ENCODE results near the gene CCSER1.
"Not testable (repeated sequence)": the region's sequence is repeated elsewhere in the genome, so short reads cannot be mapped to it uniquely, and the experiment has no call there.

The CCSER1 gene

DNA sequence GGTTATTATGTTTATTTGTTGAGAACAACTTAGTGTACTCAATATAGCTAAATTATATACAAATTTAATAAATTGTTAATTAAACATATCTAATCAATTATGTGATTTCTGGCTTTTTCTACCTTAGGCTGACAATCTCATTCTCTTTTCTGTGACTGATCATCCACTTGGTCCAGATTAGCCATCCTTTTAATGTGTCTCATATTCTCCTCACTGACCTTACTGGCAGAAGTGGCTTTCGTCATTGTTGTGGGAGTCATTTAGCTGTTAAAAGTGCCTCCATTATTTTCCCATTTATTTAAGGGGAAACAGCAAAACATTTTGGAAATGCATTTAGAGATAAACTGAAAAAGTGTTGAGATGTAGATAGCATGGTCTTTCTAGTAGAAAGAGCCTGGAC is 172.2 kb downstream of the CCSER1 start:
- no peak for DNase-seq (ENCODE audit: low read depth in 2 of 2)

GRCh38 chr4:90306810-90307209 is 179.6 kb downstream of the CCSER1 start:
- no peak for DNase-seq (ENCODE audit: low read depth in 2 of 2)

- DNase-seq (ENCODE audit: low read depth in 2 of 2) = not testable (repeated sequence)
Measured at GRCh38 chr4:90317140-90317539, 189.9 kb downstream of the CCSER1 start.

- DNase-seq (ENCODE audit: low read depth in 2 of 2) = no peak
Measured at GRCh38 chr4:90317785-90318184, 190.6 kb downstream of the CCSER1 start.

GRCh38 chr4:90318193-90318592 is 191.0 kb downstream of the CCSER1 start:
- no peak for DNase-seq (ENCODE audit: low read depth in 2 of 2)

DNA sequence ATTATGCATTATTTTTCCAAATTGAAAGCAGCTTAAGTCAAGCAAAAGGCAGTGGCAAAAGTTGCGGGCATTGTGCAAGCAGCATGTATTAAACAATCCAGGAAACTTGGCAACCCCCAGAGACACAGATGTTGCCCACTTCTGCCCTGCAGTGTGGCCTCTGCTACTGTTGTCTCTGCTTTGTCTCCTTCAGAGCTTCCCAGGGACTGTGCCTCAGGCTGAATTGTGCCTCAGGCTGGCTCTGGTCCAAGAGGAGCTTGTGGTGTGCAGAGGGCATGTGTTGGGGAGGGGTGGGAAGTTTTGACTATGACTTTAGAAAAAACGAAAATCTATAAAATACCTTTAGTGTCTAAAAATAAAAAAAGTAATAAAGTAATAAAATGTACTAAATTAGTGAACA is 201.4 kb downstream of the CCSER1 start:
- no peak for DNase-seq (ENCODE audit: low read depth in 2 of 2)

DNA sequence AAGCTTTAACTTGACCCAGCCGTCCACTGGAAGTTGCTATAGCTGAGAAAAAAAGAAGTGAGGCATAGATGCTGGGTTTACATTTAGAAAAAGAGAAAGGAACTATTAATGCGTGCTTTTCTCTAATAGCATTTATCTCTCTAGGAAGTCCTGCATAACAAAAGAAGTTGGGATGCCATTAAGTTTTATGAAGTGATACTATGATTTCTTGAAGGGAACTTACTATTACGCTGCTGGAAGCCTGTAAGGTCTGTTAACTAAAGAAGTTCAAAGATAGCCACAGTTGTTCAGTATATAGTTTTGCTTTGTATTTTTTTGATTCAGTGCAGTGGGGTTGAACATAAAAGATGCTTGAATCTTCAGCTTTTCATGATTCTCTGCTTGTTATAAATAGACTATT is 203.4 kb downstream of the CCSER1 start:
- no peak for DNase-seq (ENCODE audit: low read depth in 2 of 2)

DNA sequence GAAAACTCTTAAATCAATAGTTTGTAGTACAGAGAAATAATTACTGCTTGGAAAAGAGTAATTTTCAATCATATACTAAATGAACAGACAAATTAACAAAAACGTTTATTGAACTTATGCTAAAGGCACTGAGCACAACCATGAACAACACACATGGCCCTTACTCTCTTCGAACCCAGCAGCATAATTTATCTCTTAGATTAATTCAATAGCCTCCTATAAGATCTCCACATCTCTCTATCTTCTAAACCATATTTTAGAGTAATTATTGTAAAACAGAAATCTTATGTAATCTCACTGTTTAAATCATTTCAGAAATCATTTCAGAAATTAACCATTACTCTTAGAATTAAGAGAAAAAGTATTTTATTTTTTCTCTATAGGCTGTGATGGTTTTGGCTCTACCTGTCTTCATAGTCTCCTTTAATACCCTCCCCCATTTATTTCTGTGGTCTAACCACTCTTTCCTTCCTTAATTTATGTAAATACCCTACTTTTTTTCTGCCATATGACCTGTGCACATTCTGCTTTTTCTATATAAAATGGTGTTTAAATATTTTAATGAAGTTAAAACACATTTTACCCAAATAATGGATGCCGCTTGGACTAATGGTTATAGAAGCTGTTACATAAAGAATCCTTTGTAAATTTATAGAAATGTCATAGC is 218.5 kb downstream of the CCSER1 start:
- no peak for DNase-seq (ENCODE audit: low read depth in 2 of 2)

DNA sequence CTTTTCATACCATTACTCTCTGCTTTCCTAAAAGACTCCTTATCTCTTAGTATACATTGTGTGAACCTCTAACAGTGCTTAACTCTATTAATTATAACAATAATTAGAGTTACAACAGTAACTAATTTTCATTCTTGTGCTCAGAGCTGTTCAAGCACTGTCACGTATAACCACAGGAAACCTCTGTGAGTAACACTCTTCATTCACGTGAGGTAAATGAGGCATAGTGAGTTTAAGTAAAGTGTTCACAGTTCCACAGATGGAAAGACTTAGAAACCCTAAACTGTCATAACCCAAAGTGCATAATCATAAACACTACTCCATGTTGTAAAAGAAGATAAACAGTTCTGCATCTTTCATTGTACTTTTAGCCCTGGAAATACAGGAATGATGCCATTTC is 222.4 kb downstream of the CCSER1 start:
- no peak for DNase-seq (ENCODE audit: low read depth in 2 of 2)

DNA sequence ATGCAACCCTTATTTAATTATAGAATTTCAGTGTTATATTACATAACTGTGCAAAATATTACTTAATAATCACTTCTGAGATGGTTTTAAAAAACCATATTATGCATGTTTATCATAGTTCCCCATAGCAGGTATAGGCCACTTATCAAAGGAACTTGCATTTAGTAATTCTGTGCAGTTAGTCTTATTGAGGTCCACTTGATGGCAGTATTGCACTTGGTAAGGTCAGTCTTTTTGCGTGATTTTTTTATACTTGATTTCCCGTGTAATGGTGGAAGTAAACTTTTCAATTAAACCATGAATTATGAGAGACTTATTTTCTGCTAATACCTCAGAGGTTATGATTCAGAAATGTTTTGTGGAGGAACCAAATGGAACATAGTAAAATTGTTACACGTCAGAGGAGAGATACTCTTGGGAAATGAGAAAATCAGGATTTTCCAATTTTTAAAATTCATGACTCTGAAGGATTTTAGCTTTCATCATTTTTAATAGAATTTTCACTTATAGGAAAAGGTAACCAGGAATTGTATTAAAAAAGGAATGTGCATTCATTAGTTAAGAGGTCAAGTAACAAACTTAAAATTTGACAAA is 230.0 kb downstream of the CCSER1 start:
- no peak for DNase-seq (ENCODE audit: low read depth in 2 of 2)

DNA sequence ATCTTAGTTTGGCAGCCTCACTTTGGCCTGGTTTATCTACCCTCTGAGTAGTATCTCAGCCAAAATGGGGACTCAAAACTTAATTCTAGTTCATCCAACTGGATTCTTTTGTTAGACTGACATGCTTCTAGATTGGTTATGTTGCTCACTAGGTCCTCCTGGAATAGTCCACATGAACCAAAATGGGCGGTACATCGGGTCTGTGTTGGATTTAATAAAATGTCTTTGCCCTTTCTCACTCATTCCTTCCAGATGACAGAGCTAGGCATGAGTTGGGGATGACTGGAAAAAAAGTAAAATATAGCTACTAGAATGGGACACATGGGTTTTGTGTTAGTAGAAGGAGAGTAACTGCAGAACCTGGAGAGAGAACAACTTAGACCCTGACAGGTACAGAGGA is 247.9 kb downstream of the CCSER1 start:
- no peak for DNase-seq (ENCODE audit: low read depth in 2 of 2)

DNA sequence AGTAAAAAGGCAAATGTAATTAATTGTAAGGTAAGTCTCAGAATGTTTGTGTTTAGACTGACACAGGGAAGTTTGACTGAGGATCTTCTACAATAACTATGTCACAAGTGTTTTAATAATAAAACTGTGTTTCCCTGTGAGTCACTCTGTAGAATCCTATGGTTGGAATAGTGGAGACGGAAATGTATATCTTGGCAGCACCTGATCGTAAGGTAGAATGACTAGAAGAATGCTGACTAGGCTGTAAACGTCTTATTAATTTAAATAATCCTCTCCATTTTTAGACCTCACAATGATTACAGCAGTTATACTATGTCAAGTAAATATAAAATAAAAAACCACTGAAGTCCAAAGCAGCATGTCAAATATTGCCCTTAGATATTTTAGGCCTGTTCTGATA is 266.0 kb downstream of the CCSER1 start:
- DNase-seq (ENCODE audit: low read depth in 2 of 2) = no peak

DNA sequence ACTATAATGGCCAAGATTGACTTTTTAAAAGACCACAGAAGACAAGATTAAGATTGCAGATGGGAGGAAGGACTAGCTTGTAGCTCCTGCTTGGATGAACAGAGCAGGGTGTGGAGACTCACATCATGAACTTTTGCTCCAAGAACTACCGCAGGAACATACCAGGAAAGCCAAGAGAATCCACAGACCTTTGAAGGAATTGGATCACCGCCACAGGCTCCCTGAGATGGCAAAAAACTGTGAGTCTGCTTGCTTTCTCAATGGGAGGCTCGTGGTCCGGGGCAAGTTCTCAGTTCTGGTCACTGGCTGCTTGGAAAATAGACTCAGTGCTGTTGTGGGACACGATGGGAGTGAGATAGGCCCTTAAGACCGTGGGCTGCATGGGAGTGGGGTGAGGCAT is 276.6 kb downstream of the CCSER1 start:
- no peak for DNase-seq (ENCODE audit: low read depth in 2 of 2)

GRCh38 chr4:90407897-90408296 is 280.7 kb downstream of the CCSER1 start:
- DNase-seq (ENCODE audit: low read depth in 2 of 2) = not testable (repeated sequence)

DNA sequence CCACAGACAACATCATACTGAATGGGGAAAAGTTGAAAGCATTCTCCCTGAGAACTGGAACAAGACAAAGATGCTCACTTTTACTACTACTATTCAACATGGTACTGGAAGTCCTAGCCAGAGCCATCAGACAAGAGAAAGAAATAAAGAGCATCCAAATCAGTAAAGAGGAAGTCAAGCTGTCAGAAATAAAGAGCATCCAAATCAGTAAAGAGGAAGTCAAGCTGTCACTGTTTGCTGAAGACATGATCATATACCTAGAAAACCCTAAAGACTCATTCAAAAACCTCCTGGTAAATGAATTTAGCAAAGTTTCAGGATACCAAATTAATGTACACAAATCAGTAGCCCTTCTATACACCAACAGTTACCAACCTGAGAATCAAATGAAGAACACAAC is 285.6 kb downstream of the CCSER1 start:
- DNase-seq (ENCODE audit: low read depth in 2 of 2) = not testable (repeated sequence)

DNA sequence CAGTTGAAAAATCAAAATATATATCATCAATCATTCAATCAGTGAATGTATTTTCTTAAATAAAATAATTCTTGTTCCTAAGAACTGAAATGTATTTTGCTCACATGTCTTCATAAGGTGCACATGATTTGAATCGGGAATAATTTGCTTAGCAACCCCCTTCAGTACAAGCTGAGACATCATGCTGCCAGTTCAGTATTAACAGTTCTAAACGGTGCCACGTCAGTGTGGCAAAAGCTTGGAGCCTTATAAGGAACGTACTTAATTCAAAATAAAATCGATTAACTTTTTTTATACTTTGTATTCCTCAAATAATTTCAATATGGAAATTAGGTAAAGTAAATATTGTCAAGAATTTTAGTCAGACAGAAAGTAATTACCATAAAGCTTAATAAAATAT is 287.9 kb downstream of the CCSER1 start:
- no peak for DNase-seq (ENCODE audit: low read depth in 2 of 2)

DNA sequence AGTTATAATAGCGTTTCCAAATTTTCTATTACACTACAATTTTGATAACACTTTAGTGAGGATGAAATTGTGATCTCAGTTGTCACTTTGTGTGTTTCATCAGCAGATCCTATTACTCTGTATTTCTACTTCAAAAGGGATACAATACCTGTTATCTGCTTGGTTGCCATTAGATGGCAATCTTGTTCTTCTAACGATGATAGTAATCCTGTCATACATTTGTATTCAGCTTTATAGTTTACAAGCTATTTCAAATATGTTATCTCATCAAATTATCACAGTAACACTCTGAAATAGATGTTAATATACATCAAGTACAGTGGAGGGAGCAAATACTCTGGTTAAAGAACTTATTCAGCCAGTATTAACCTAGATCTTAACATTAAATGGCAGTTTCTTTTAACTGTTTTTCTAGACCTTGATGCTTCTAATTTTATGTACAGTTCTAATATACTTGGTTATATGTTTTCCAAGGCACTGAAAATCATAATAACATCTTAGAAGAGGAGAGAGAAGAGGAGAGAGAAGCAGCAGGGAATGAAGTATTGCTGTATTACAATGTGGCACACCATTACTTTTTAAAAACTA is 292.0 kb downstream of the CCSER1 start:
- no peak for DNase-seq (ENCODE audit: low read depth in 2 of 2)

DNA sequence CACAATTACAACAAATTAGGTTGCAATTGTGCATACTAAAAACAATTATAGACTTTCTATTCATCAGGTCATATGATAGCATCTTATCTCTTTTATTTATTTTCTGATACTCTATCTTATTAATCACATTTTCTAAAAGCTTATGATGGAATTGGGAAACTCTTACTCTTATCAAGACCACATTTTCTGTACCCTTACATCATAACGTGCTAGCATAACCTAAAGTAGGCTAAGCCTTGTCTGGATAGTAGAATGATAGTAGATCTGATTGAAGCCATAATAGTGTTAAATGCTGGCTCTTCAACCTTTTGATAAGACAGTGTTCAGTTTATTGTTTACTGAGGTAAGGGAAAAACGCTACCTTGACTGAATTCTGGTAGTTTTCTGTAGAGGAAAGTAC is 294.0 kb downstream of the CCSER1 start:
- DNase-seq (ENCODE audit: low read depth in 2 of 2) = no peak

DNA sequence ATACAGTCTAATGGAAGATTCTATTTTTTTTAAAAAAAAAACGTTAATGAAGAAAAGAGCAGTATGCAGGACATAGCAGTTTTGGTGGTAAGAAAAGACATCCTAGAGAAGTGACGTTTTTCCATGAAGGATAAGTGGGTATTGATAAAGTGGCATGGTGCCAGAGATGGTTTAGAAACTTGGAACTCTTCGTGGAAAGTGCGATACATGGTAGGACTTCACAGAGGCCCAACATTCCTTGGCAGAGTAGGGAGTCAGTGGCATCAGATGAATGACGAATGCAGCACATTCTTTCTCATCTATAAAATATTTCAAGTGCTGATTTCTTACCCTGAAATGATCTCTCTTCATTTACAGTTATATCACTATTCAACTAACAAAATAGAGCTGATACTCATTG is 298.7 kb downstream of the CCSER1 start:
- no peak for DNase-seq (ENCODE audit: low read depth in 2 of 2)

- no peak for DNase-seq (ENCODE audit: low read depth in 2 of 2)
Measured at GRCh38 chr4:90438522-90438921, 311.3 kb downstream of the CCSER1 start.

GRCh38 chr4:90441770-90442169 is 314.6 kb downstream of the CCSER1 start:
- DNase-seq (ENCODE audit: low read depth in 2 of 2) = no peak

DNA sequence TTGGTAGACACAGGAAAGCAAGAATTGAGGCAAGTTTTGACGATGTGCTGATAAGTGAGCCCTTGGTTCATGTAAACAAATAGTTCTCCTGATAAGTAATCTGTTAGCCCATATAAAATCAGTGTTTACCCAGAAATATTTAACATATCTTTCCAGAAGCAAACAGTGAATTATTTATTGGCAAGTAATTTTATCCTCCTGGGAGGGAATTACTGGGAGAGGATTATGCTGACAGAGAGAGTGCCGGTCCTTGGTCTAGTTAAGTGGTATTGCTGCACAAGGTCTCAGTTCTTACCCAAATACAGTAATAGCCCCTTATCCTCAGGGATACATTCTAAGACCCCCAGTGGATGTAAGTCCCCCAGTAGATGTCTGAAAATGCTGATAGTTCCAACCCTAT is 315.4 kb downstream of the CCSER1 start:
- no peak for DNase-seq (ENCODE audit: low read depth in 2 of 2)

GRCh38 chr4:90443231-90443630 is 316.0 kb downstream of the CCSER1 start:
- DNase-seq (ENCODE audit: low read depth in 2 of 2) = no peak

DNA sequence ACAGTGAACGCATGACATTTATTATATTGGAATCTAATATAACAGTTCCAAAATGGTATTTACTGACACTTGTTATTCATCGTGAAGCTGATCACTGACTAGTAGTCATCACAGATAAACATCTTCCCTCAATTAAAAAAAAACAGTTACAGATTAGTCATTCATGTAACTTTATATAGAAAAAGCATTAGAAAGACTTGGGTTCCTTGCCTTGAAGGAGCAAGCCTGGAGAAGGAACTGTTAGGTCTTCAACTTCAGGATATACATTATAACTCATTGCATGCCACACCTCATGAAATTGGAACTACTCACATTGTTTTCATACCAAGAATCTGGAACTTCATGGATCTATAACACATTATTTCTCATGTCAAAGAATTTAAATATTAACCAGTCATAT is 317.7 kb downstream of the CCSER1 start:
- no peak for DNase-seq (ENCODE audit: low read depth in 2 of 2)
